ENCODE results near the gene KRTAP26-1. TPM values are rescaled to one million over a fixed set of nuclear protein-coding genes. Genes with fewer than 3 reads are reported as not detected.

Gene KRTAP26-1
- total RNA-seq = not detected

GRCh38 chr21:30320215-30320614, at the start of gene KRTAP26-1:
TSS of gene KRTAP26-1 (minus strand) at chr21:30320315. CDS start at chr21:30320035, 280 bp downstream.
- no peaks in the 10 kb centered on the region for H3K36me3 ChIP-seq
- H3K4me1 ChIP-seq = no peaks in the 10 kb centered on the region
- intact Hi-C loops (cut with DNase I) = no loop called here
- H3K9me3 ChIP-seq = no peaks in the 10 kb centered on the region
- H3K4me3 ChIP-seq = no peak within 1 kb of the TSS
- no peak within 1 kb of the TSS for H3K27ac ChIP-seq
- TF ChIP-seq CTCF (IDR thresholded peaks at IDR 0.05) (no peak), POLR2AphosphoS5 (IDR thresholded peaks at IDR 0.05; ENCODE audit: insufficient read depth in 1 of 2, low read depth in 1 of 2) (no peak), POLR2A (IDR thresholded peaks at IDR 0.05) (no peak)
- no peaks in the 10 kb centered on the region for H3K27me3 ChIP-seq
- no peak for DNase-seq (ENCODE audit: extremely low spot score in 2 of 2)

DNA sequence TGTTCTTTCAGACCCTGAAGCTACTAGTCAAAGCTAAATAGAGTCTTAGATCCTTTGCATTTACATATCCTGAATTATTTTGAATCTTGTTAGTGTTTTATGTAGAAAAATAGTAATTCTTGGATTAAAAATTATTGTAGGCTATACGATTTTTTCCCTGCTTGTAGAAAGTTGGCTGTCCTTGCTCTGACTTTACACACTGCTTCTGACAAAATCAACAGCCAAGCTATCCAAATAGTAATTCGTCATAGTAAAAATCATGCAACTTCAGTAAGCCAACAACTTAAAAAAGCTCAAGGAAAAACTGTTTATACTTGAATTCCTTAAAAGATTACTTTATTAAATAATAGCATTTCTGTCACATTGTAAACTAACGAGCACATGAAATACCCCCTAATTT, 35.8 kb upstream of the KRTAP26-1 start:
- Histone ChIP-seq H3K27me3 (no peaks in the 10 kb centered on the region), H3K4me3 (no peak overlapping the region), H3K9me3 (no peaks in the 10 kb centered on the region), H3K4me1 (no peaks in the 10 kb centered on the region), H3K36me3 (no peaks in the 10 kb centered on the region), H3K27ac (no peak overlapping the region)
- no peak for DNase-seq (ENCODE audit: extremely low spot score in 2 of 2)
- TF ChIP-seq CTCF (IDR thresholded peaks at IDR 0.05) = no peak
- no peak for TF ChIP-seq POLR2A (IDR thresholded peaks at IDR 0.05)
- intact Hi-C loops (cut with DNase I) = no loop called here

- intact Hi-C loops (cut with DNase I) = no loop called here
- no peak overlapping the region for H3K27ac ChIP-seq
- no peak for TF ChIP-seq POLR2AphosphoS5 (IDR thresholded peaks at IDR 0.05; ENCODE audit: insufficient read depth in 1 of 2, low read depth in 1 of 2)
- no peak for TF ChIP-seq POLR2A (IDR thresholded peaks at IDR 0.05)
- no peak for TF ChIP-seq CTCF (IDR thresholded peaks at IDR 0.05)
- no peak overlapping the region for H3K4me3 ChIP-seq
- H3K36me3 ChIP-seq = no peaks in the 10 kb centered on the region
- no peaks in the 10 kb centered on the region for H3K9me3 ChIP-seq
- H3K4me1 ChIP-seq = no peaks in the 10 kb centered on the region
- H3K27me3 ChIP-seq = no peaks in the 10 kb centered on the region
- DNase-seq (ENCODE audit: extremely low spot score in 2 of 2) = no peak
Measured at GRCh38 chr21:30354308-30355005, 34.3 kb upstream of the KRTAP26-1 start.

DNA sequence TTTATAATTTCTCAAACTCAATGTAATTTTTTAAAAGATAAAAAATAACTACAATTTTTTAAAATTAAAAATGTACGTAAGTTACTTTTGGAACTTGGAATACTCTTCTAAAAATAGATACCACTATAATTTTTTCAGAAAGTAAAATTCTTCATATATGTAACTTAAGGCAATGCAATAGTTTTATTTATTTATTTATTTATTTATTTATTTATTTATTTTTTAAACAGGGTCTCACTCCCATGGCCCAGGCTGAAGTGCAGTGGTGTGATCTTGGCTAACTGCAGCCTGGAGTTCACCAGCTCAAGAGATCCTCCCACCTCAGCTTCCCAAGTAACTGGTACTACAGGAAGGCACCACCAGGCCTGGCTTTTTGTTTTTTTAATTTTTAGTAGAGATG, 31.4 kb upstream of the KRTAP26-1 start:
- H3K36me3 ChIP-seq = no peaks in the 10 kb centered on the region
- intact Hi-C loops (cut with DNase I) = no loop called here
- H3K27me3 ChIP-seq = no peaks in the 10 kb centered on the region
- H3K9me3 ChIP-seq = no peaks in the 10 kb centered on the region
- no peaks in the 10 kb centered on the region for H3K4me1 ChIP-seq
- H3K27ac ChIP-seq = no peak overlapping the region
- TF ChIP-seq POLR2AphosphoS5 (IDR thresholded peaks at IDR 0.05; ENCODE audit: insufficient read depth in 1 of 2, low read depth in 1 of 2) (no peak), POLR2A (IDR thresholded peaks at IDR 0.05) (no peak), CTCF (IDR thresholded peaks at IDR 0.05) (no peak)
- DNase-seq (ENCODE audit: extremely low spot score in 2 of 2) = no peak
- no peak overlapping the region for H3K4me3 ChIP-seq

DNA sequence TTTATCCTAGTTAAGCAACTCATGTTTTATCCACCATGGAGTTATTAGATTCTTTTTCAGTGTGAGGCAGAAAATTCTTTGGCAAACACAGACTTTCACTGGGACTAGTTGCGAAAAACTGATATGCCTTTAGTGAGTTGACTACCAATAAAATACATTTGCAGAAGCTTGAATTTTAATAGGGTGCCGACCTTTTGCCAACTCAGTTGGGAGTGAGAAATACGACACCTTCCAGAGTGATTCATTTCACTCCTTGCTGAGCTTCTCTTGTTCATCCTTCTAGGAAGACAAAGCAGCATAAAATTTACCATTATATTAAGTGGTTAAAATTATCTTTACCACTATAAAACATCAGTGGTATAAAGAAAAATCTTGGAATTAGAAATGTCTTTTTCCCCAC, 29.5 kb upstream of the KRTAP26-1 start:
- no peaks in the 10 kb centered on the region for H3K27me3 ChIP-seq
- no peak overlapping the region for H3K27ac ChIP-seq
- TF ChIP-seq POLR2AphosphoS5 (IDR thresholded peaks at IDR 0.05; ENCODE audit: insufficient read depth in 1 of 2, low read depth in 1 of 2) (no peak), POLR2A (IDR thresholded peaks at IDR 0.05) (no peak), CTCF (IDR thresholded peaks at IDR 0.05) (no peak)
- H3K4me3 ChIP-seq = no peak overlapping the region
- no peaks in the 10 kb centered on the region for H3K4me1 ChIP-seq
- intact Hi-C loops (cut with DNase I) = no loop called here
- DNase-seq (ENCODE audit: extremely low spot score in 2 of 2) = no peak
- H3K36me3 ChIP-seq = no peaks in the 10 kb centered on the region
- H3K9me3 ChIP-seq = no peaks in the 10 kb centered on the region
